CD4-positive, alpha-beta memory T cell (primary cell): ENCODE data around the gene YAF2. TPM values are rescaled to one million over a fixed set of nuclear protein-coding genes. Genes with fewer than 3 reads are reported as not detected.

Experiments used
- CTCF ChIA-PET: fragments of 350-600 bp; sonication (Branson Sonifier 250); formaldehyde crosslinking; loops from one replicate; lab custom pipeline; 2021; ENCODE audit warnings: inconsistent platforms; ENCODE audit not compliant: partially characterized antibody; lab: Charles Lee
- POLR2A ChIA-PET: fragments of 350-600 bp; sonication (Branson Sonifier 250); formaldehyde crosslinking; loops from one replicate; lab custom pipeline; 2021; ENCODE audit not compliant: partially characterized antibody; lab: Charles Lee
- DNase-seq, 5 donors: peaks; one replicate each; pipeline versions ENCODE4 v3.0.0 to v3.0.0-alpha.2; 2020 to 2022; ENCODE audit warnings: mixed read lengths in 1 of 5
- H3K27ac ChIP-seq: one replicate; pipeline ENCODE4 v1.7.0; 2013; ENCODE audit warnings: low read depth, low read length
- H3K27me3 ChIP-seq: 2 replicates; pipeline ENCODE4 v1.7.0; 2013; ENCODE audit warnings: mild to moderate bottlenecking, low read length, moderate library complexity; ENCODE audit not compliant: insufficient read depth
- H3K36me3 ChIP-seq: 2 replicates; pipeline ENCODE4 v1.7.0; 2013; ENCODE audit warnings: mild to moderate bottlenecking, low read length, moderate library complexity; ENCODE audit not compliant: insufficient read depth
- H3K4me1 ChIP-seq: 2 replicates; pipeline ENCODE4 v1.7.0; 2013; ENCODE audit warnings: mild to moderate bottlenecking, low read length, moderate library complexity; ENCODE audit not compliant: insufficient read depth
- H3K4me3 ChIP-seq, 2 donors: one replicate each; pipeline ENCODE4 v1.7.0; 2013; ENCODE audit warnings: low read length in 2 of 2, mild to moderate bottlenecking in 1 of 2
- H3K9me3 ChIP-seq, 2 donors: one replicate each; pipeline ENCODE4 v1.7.0; 2013; ENCODE audit warnings: low read length in 2 of 2, control low read depth in 1 of 2; ENCODE audit not compliant: control insufficient read depth in 1 of 2
- H3K27ac Mint-ChIP-seq, 7 donors: one replicate each; pipeline ENCODE4 v1.8.0; 2020 to 2021; ENCODE audit warnings: mixed read lengths in 7 of 7, mild to moderate bottlenecking in 6 of 7, inconsistent platforms in 3 of 7, moderate library complexity in 3 of 7
- H3K27me3 Mint-ChIP-seq, 2 donors: one replicate each; pipeline ENCODE4 v1.8.0; 2020 to 2021; ENCODE audit warnings: mixed read lengths in 2 of 2
- H3K36me3 Mint-ChIP-seq, 2 donors: one replicate each; pipeline ENCODE4 v1.8.0; 2020 to 2021; ENCODE audit warnings: mixed read lengths in 2 of 2, inconsistent platforms in 1 of 2, mild to moderate bottlenecking in 1 of 2
- H3K4me1 Mint-ChIP-seq, 4 donors: one replicate each; pipeline ENCODE4 v1.8.0; 2020 to 2021; ENCODE audit warnings: mixed read lengths in 4 of 4, mild to moderate bottlenecking in 1 of 4
- H3K4me3 Mint-ChIP-seq, 8 donors: one replicate each; pipeline ENCODE4 v1.8.0; 2020 to 2021; ENCODE audit warnings: mixed read lengths in 8 of 8, mild to moderate bottlenecking in 7 of 8, moderate library complexity in 6 of 8, inconsistent platforms in 3 of 8
- H3K9me3 Mint-ChIP-seq, 8 donors: one replicate each; pipeline ENCODE4 v1.8.0; 2020 to 2021; ENCODE audit warnings: mixed read lengths in 8 of 8, mild to moderate bottlenecking in 5 of 8, inconsistent platforms in 3 of 8, moderate library complexity in 1 of 8
- intact Hi-C: fragments of 100-400 bp; cut with micrococcal nuclease; formaldehyde crosslinking; loops from one replicate; pipeline ENCODE4 v1.15.1; 2023
- polyA plus RNA-seq, 2 donors: library from polyadenylated mRNA; unstranded; fragments of 300-500 nt; fragmentation: Illumina TruSeq; gene quantifications; one replicate each; pipeline ENCODE4 v1.2.3, GENCODE V29; 2021
- total RNA-seq, 2 experiments: library from RNA; stranded (reverse); gene quantifications; one replicate each; pipeline ENCODE4 v1.2.3, GENCODE V29; 2021

The YAF2 gene
- total and polyA plus RNA-seq, 4 experiments from 2014 or later: 7.2 to 40.7 (median 29.3) TPM

GRCh38 chr12:42267413-42268190, 29.6 kb upstream of the YAF2 start:
- Mint-ChIP-seq H3K9me3 (peaks cover 0 to 1% (median 0%) of the 10 kb centered on the region in 8 donors), H3K27me3 (peaks cover 0 to 2% of the 10 kb centered on the region in 2 donors), H3K27ac (no peak overlapping the region), H3K4me1 (peaks cover 5 to 14% (median 6%) of the 10 kb centered on the region in 4 donors), H3K4me3 (no peak overlapping the region), H3K36me3 (no peaks in the 10 kb centered on the region)
- no peaks in the 10 kb centered on the region for H3K9me3 ChIP-seq
- H3K4me3 ChIP-seq: no peak overlapping the region
- intact Hi-C loops: no loop called here
- DNase-seq: no peak
- ChIA-PET POLR2A (no interaction called here), CTCF (no interaction called here)
- H3K36me3 ChIP-seq: no peaks in the 10 kb centered on the region
- no peaks in the 10 kb centered on the region for H3K27me3 ChIP-seq
- H3K4me1 ChIP-seq: no peaks in the 10 kb centered on the region
- no peak overlapping the region for H3K27ac ChIP-seq

GRCh38 chr12:42266579-42267230, 28.7 kb upstream of the YAF2 start:
- Histone ChIP-seq H3K36me3 (no peaks in the 10 kb centered on the region), H3K27me3 (no peaks in the 10 kb centered on the region), H3K4me1 (no peaks in the 10 kb centered on the region), H3K27ac (no peak overlapping the region), H3K9me3 (no peaks in the 10 kb centered on the region), H3K4me3 (no peak overlapping the region)
- Mint-ChIP-seq H3K4me1 (peaks cover 5 to 14% (median 6%) of the 10 kb centered on the region in 4 donors), H3K27me3 (peaks cover 0 to 2% of the 10 kb centered on the region in 2 donors), H3K36me3 (no peaks in the 10 kb centered on the region), H3K27ac (no peak overlapping the region), H3K4me3 (no peak overlapping the region), H3K9me3 (peaks cover 0 to 1% (median 0%) of the 10 kb centered on the region in 8 donors)
- intact Hi-C loops: no loop called here
- no peak for DNase-seq
- ChIA-PET POLR2A (no interaction called here), CTCF (no interaction called here)

GRCh38 chr12:42262271-42262670, 24.2 kb upstream of the YAF2 start:
- Histone ChIP-seq H3K27me3 (no peaks in the 10 kb centered on the region), H3K4me1 (no peaks in the 10 kb centered on the region), H3K9me3 (no peaks in the 10 kb centered on the region), H3K4me3 (no peak overlapping the region), H3K36me3 (no peaks in the 10 kb centered on the region), H3K27ac (no peak overlapping the region)
- no peaks in the 10 kb centered on the region for H3K36me3 Mint-ChIP-seq
- no peak for DNase-seq
- H3K4me3 Mint-ChIP-seq: no peak overlapping the region
- CTCF ChIA-PET: no interaction called here
- H3K9me3 Mint-ChIP-seq: no peaks in the 10 kb centered on the region
- H3K27me3 Mint-ChIP-seq: no peaks in the 10 kb centered on the region
- POLR2A ChIA-PET: no interaction called here
- intact Hi-C loops: no loop called here
- no peak overlapping the region for H3K27ac Mint-ChIP-seq
- peaks cover 0 to 8% (median 4%) of the 10 kb centered on the region in 4 donors for H3K4me1 Mint-ChIP-seq

GRCh38 chr12:42261708-42262107, 23.7 kb upstream of the YAF2 start:
- Histone ChIP-seq H3K4me3 (no peak overlapping the region), H3K4me1 (no peaks in the 10 kb centered on the region), H3K36me3 (no peaks in the 10 kb centered on the region), H3K27ac (no peak overlapping the region), H3K27me3 (no peaks in the 10 kb centered on the region), H3K9me3 (no peaks in the 10 kb centered on the region)
- Mint-ChIP-seq H3K4me3 (no peak overlapping the region), H3K27me3 (no peaks in the 10 kb centered on the region), H3K36me3 (no peaks in the 10 kb centered on the region), H3K4me1 (peaks cover 0 to 8% (median 4%) of the 10 kb centered on the region in 4 donors), H3K9me3 (no peaks in the 10 kb centered on the region), H3K27ac (no peak overlapping the region)
- CTCF ChIA-PET: no interaction called here
- DNase-seq: no peak
- POLR2A ChIA-PET: no interaction called here
- intact Hi-C loops: no loop called here

GRCh38 chr12:42260518-42260917, 22.5 kb upstream of the YAF2 start:
- no peak for DNase-seq
- Mint-ChIP-seq H3K27ac (no peak overlapping the region), H3K4me1 (peaks cover 0 to 5% (median 3%) of the 10 kb centered on the region in 4 donors), H3K9me3 (no peaks in the 10 kb centered on the region), H3K36me3 (no peaks in the 10 kb centered on the region), H3K27me3 (no peaks in the 10 kb centered on the region), H3K4me3 (no peak overlapping the region)
- CTCF ChIA-PET: no interaction called here
- Histone ChIP-seq H3K36me3 (no peaks in the 10 kb centered on the region), H3K27me3 (no peaks in the 10 kb centered on the region), H3K4me1 (no peaks in the 10 kb centered on the region), H3K9me3 (no peaks in the 10 kb centered on the region), H3K27ac (no peak overlapping the region), H3K4me3 (no peak overlapping the region)
- intact Hi-C loops: no loop called here
- POLR2A ChIA-PET: no interaction called here

GRCh38 chr12:42259699-42260098, 21.7 kb upstream of the YAF2 start:
- Mint-ChIP-seq H3K27me3 (no peaks in the 10 kb centered on the region), H3K36me3 (no peaks in the 10 kb centered on the region), H3K27ac (no peak overlapping the region), H3K4me1 (peaks cover 0 to 2% (median 0%) of the 10 kb centered on the region in 4 donors), H3K4me3 (no peak overlapping the region), H3K9me3 (no peaks in the 10 kb centered on the region)
- H3K36me3 ChIP-seq: no peaks in the 10 kb centered on the region
- ChIA-PET CTCF (no interaction called here), POLR2A (no interaction called here)
- no peak overlapping the region for H3K27ac ChIP-seq
- H3K27me3 ChIP-seq: no peaks in the 10 kb centered on the region
- intact Hi-C loops: no loop called here
- no peaks in the 10 kb centered on the region for H3K9me3 ChIP-seq
- DNase-seq: no peak
- H3K4me3 ChIP-seq: no peak overlapping the region
- H3K4me1 ChIP-seq: no peaks in the 10 kb centered on the region

GRCh38 chr12:42255866-42256261, 17.8 kb upstream of the YAF2 start:
- Histone ChIP-seq H3K4me1 (no peaks in the 10 kb centered on the region), H3K36me3 (no peaks in the 10 kb centered on the region), H3K27ac (no peak overlapping the region), H3K4me3 (no peak overlapping the region), H3K9me3 (no peaks in the 10 kb centered on the region), H3K27me3 (no peaks in the 10 kb centered on the region)
- H3K4me1 Mint-ChIP-seq: no peaks in the 10 kb centered on the region
- no peak overlapping the region for H3K27ac Mint-ChIP-seq
- ChIA-PET CTCF (no interaction called here), POLR2A (no interaction called here)
- no peaks in the 10 kb centered on the region for H3K36me3 Mint-ChIP-seq
- DNase-seq: no peak
- H3K4me3 Mint-ChIP-seq: no peak overlapping the region
- H3K9me3 Mint-ChIP-seq: peaks cover 0 to 6% (median 0%) of the 10 kb centered on the region in 8 donors
- H3K27me3 Mint-ChIP-seq: no peaks in the 10 kb centered on the region
- intact Hi-C loops: no loop called here
